Suprapubic skin (tissue), 4 donors: ENCODE results near the gene GPC5.

ENCODE experiments used
- CTCF ChIP-seq, 2 donors: fragments of 200-600 bp in 1 of 2; fragments of 450-650 bp in 1 of 2; sonication (generic) in 1 of 2; IDR thresholded peaks; one replicate each; pipeline ENCODE4 v1.5.1; 2016 to 2019; ENCODE audit warnings: antibody characterized with exemption in 2 of 2, mild to moderate bottlenecking in 1 of 2, moderate library complexity in 1 of 2
- EP300 ChIP-seq: sonication (generic); formaldehyde crosslinking; IDR thresholded peaks from one replicate; pipeline ENCODE4 v1.6.1; 2017; ENCODE audit warnings: antibody characterized with exemption
- POLR2A ChIP-seq, 2 donors: fragments of 450-650 bp; IDR thresholded peaks; one replicate each; pipeline ENCODE4 v1.6.1; 2017; ENCODE audit warnings: antibody characterized with exemption in 2 of 2, mild to moderate bottlenecking in 2 of 2, moderate library complexity in 2 of 2
- POLR2AphosphoS5 ChIP-seq, 3 donors: sonication (generic); formaldehyde crosslinking; IDR thresholded peaks; one replicate each; pipeline ENCODE4 v1.6.1; 2017; ENCODE audit warnings: antibody characterized with exemption in 3 of 3

GRCh38 chr13:91648012-91648411 lies 249.6 kb downstream of the GPC5 start:
- TF ChIP-seq CTCF (IDR thresholded peaks at IDR 0.05) (no peak), POLR2A (IDR thresholded peaks at IDR 0.05) (no peak), POLR2AphosphoS5 (IDR thresholded peaks at IDR 0.05) (no peak), EP300 (no peak)
